Sigmoid colon (tissue), 7 donors: ENCODE measurements around the gene KRT72. TPM values are rescaled to one million over a fixed set of nuclear protein-coding genes. Genes with fewer than 3 reads are reported as not detected.

Source experiments
- DNase-seq: peaks from one replicate; pipeline ENCODE4 v3.0.0-alpha.2; 2019
- H3K27ac ChIP-seq, 4 donors: fragments of 200-600 bp; sonication (generic); one replicate each; pipeline ENCODE4 v1.5.1; 2016 to 2019; ENCODE audit warnings: mild to moderate bottlenecking in 1 of 4
- H3K27me3 ChIP-seq, 3 donors: fragments of 200-600 bp; sonication (generic); one replicate each; pipeline ENCODE4 v1.5.1; 2019; ENCODE audit warnings: mild to moderate bottlenecking in 1 of 3
- H3K36me3 ChIP-seq, 4 donors: fragments of 200-600 bp; sonication (generic); one replicate each; pipeline ENCODE4 v1.5.1; 2016 to 2019
- H3K4me1 ChIP-seq, 4 donors: fragments of 200-600 bp; sonication (generic); one replicate each; pipeline ENCODE4 v1.5.1; 2017 to 2019
- H3K4me3 ChIP-seq, 4 donors: fragments of 200-600 bp; sonication (generic); one replicate each; pipeline ENCODE4 v1.5.1; 2017 to 2019; ENCODE audit warnings: mild to moderate bottlenecking in 2 of 4, moderate library complexity in 1 of 4
- H3K9me3 ChIP-seq, 4 donors: fragments of 200-600 bp in 3 of 4; sonication (generic) in 3 of 4; one replicate each; pipeline versions ENCODE4 v1.5.1 to v1.6.1; 2013 to 2019
- EP300 ChIP-seq, 4 donors: sonication (generic); formaldehyde crosslinking; IDR thresholded peaks; one replicate each; pipeline ENCODE4 v1.6.1; 2017; ENCODE audit warnings: antibody characterized with exemption in 4 of 4
- POLR2A ChIP-seq, 2 donors: fragments of 450-650 bp; IDR thresholded peaks; one replicate each; pipeline ENCODE4 v1.6.1; 2016; ENCODE audit warnings: antibody characterized with exemption in 2 of 2, mild to moderate bottlenecking in 2 of 2, moderate library complexity in 2 of 2
- POLR2AphosphoS5 ChIP-seq, 4 donors: sonication (generic); formaldehyde crosslinking; IDR thresholded peaks; one replicate each; pipeline ENCODE4 v1.6.1; 2017; ENCODE audit warnings: antibody characterized with exemption in 4 of 4
- WGBS, 2 donors: extraction: QIAGEN DNeasy Blood & Tissue Kit; methylation state at CpG; one replicate each; pipeline ENCODE4 v1.1.7; 2013; 5-methylcytosine and 5-hydroxymethylcytosine counted together
- intact Hi-C: fragments of 100-400 bp; cut with DNase I; formaldehyde crosslinking; loops from one replicate; pipeline ENCODE4 v1.15.1; 2023
- polyA plus RNA-seq, 3 donors: library from polyadenylated mRNA; stranded (reverse); fragments of 200-250 nt; gene quantifications; one replicate each; pipeline ENCODE4 v1.2.3, GENCODE V29; 2013
- total RNA-seq, 4 donors: library from RNA; depleted of rRNA; stranded (reverse); fragments of >200 nt; gene quantifications; one replicate each; pipeline ENCODE4 v1.1.0, GENCODE V29; 2016
- TF ChIP-seq, protein P1 (sequence below), 4 experiments: fragments of 450-650 bp in 3 of 4; fragments of 200-600 bp in 1 of 4; IDR thresholded peaks; one replicate each; pipeline ENCODE4 v1.5.1; 2016 to 2019; ENCODE audit warnings: antibody characterized with exemption in 4 of 4, mild to moderate bottlenecking in 3 of 4, moderate library complexity in 2 of 4
- donor health status: healthy with polysubstance abuse.
- donor health status: Bipolar disorder and iron deficiency.
- donor health status: healthy.

Gene KRT72
- total and polyA plus RNA-seq, 7 donors: 0.79 TPM; not detected in 6

GRCh38 chr12:52537101-52537500, 64.2 kb downstream of the KRT72 start:
- intact Hi-C loops: no loop called here
- Histone ChIP-seq H3K27ac (no peak overlapping the region), H3K27me3 (no peaks in the 10 kb centered on the region), H3K36me3 (no peaks in the 10 kb centered on the region), H3K4me1 (peaks cover 0 to 19% (median 12%) of the 10 kb centered on the region in 4 donors), H3K9me3 (no peaks in the 10 kb centered on the region), H3K4me3 (no peak overlapping the region)
- DNase-seq: no peak
- TF ChIP-seq POLR2A (IDR thresholded peaks at IDR 0.05) (no peak), POLR2AphosphoS5 (IDR thresholded peaks at IDR 0.05) (no peak), EP300 (IDR thresholded peaks at IDR 0.05) (no peak)
- TF ChIP-seq, protein P1, sequence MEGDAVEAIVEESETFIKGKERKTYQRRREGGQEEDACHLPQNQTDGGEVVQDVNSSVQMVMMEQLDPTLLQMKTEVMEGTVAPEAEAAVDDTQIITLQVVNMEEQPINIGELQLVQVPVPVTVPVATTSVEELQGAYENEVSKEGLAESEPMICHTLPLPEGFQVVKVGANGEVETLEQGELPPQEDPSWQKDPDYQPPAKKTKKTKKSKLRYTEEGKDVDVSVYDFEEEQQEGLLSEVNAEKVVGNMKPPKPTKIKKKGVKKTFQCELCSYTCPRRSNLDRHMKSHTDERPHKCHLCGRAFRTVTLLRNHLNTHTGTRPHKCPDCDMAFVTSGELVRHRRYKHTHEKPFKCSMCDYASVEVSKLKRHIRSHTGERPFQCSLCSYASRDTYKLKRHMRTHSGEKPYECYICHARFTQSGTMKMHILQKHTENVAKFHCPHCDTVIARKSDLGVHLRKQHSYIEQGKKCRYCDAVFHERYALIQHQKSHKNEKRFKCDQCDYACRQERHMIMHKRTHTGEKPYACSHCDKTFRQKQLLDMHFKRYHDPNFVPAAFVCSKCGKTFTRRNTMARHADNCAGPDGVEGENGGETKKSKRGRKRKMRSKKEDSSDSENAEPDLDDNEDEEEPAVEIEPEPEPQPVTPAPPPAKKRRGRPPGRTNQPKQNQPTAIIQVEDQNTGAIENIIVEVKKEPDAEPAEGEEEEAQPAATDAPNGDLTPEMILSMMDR (IDR thresholded peaks at IDR 0.05): no peak
- 63 to 83% methylated on average over 3 of the region's 3 CpGs for WGBS, 2 donors

Other genes with a start within 250 kb of the KRT72 start
- not detected for gene KRT85, start 234.0 kb downstream of the KRT72 start, total RNA-seq
- gene KRT85, start 234.0 kb downstream of the KRT72 start, polyA plus RNA-seq: not detected
- not detected for gene KRT84, start 215.8 kb downstream of the KRT72 start, total RNA-seq
- gene KRT84, start 215.8 kb downstream of the KRT72 start, polyA plus RNA-seq: not detected
- not detected for gene KRT82, start 195.1 kb downstream of the KRT72 start, total RNA-seq
- under 1 TPM in 1 of 3 donors, not detected in 2; 0.03 TPM for gene KRT82, start 195.1 kb downstream of the KRT72 start, polyA plus RNA-seq
- gene KRT75, start 167.1 kb downstream of the KRT72 start, total RNA-seq: not detected
- under 1 TPM in 1 of 3 donors, not detected in 2; 0.04 TPM for gene KRT75, start 167.1 kb downstream of the KRT72 start, polyA plus RNA-seq
- not detected for gene KRT6B, start 149.3 kb downstream of the KRT72 start, total RNA-seq
- under 1 TPM in 2 of 3 donors, not detected in 1; 0.60 to 0.61 TPM for gene KRT6B, start 149.3 kb downstream of the KRT72 start, polyA plus RNA-seq
- not detected for gene KRT6C, start 127.7 kb downstream of the KRT72 start, total RNA-seq
- gene KRT6C, start 127.7 kb downstream of the KRT72 start, polyA plus RNA-seq: under 1 TPM in 1 of 3 donors, not detected in 2; 0.60 TPM
- not detected for gene KRT6A, start 108.2 kb downstream of the KRT72 start, total RNA-seq
- gene KRT6A, start 108.2 kb downstream of the KRT72 start, polyA plus RNA-seq: 1 to 10 TPM in 1 of 3 donors, under 1 TPM in 1, not detected in 1; 0.19 to 6.0 TPM
- under 1 TPM in 1 of 4 donors, not detected in 3; 0.36 TPM for gene KRT5, start 81.1 kb downstream of the KRT72 start, total RNA-seq
- 1 to 10 TPM in 2 of 3 donors, not detected in 1; 1.1 to 7.8 TPM for gene KRT5, start 81.1 kb downstream of the KRT72 start, polyA plus RNA-seq
- gene KRT71, start 48.3 kb downstream of the KRT72 start, total RNA-seq: not detected
- gene KRT71, start 48.3 kb downstream of the KRT72 start, polyA plus RNA-seq: not detected
- gene KRT74, start 27.6 kb downstream of the KRT72 start, total RNA-seq: not detected
- gene KRT74, start 27.6 kb downstream of the KRT72 start, polyA plus RNA-seq: not detected
- gene KRT73, start 17.1 kb upstream of the KRT72 start, total RNA-seq: not detected
- gene KRT73, start 17.1 kb upstream of the KRT72 start, polyA plus RNA-seq: under 1 TPM in 1 of 3 donors, not detected in 2; 0.73 TPM
- gene KRT2, start 50.7 kb upstream of the KRT72 start, total RNA-seq: not detected
- under 1 TPM in 1 of 3 donors, not detected in 2; 0.38 TPM for gene KRT2, start 50.7 kb upstream of the KRT72 start, polyA plus RNA-seq
- gene KRT1, start 78.9 kb upstream of the KRT72 start, total RNA-seq: not detected
- gene KRT1, start 78.9 kb upstream of the KRT72 start, polyA plus RNA-seq: not detected
- not detected for gene KRT77, start 102.1 kb upstream of the KRT72 start, total RNA-seq
- gene KRT77, start 102.1 kb upstream of the KRT72 start, polyA plus RNA-seq: under 1 TPM in 1 of 3 donors, not detected in 2; 0.01 TPM
- gene KRT76, start 175.9 kb upstream of the KRT72 start, total RNA-seq: not detected
- gene KRT76, start 175.9 kb upstream of the KRT72 start, polyA plus RNA-seq: not detected
- not detected for gene KRT3, start 194.7 kb upstream of the KRT72 start, total RNA-seq
- gene KRT3, start 194.7 kb upstream of the KRT72 start, polyA plus RNA-seq: not detected
- not detected for gene KRT4, start 212.7 kb upstream of the KRT72 start, total RNA-seq
- 10 to 100 TPM in 1 of 3 donors, under 1 TPM in 1, not detected in 1; 0.86 to 18.6 TPM for gene KRT4, start 212.7 kb upstream of the KRT72 start, polyA plus RNA-seq
- gene KRT79, start 232.8 kb upstream of the KRT72 start, total RNA-seq: not detected
- gene KRT79, start 232.8 kb upstream of the KRT72 start, polyA plus RNA-seq: under 1 TPM in 1 of 3 donors, not detected in 2; 0.16 TPM
- not detected for gene KRT78, start 247.5 kb upstream of the KRT72 start, total RNA-seq
- gene KRT78, start 247.5 kb upstream of the KRT72 start, polyA plus RNA-seq: 1 to 10 TPM in 1 of 3 donors, under 1 TPM in 1, not detected in 1; 0.20 to 5.4 TPM